Transverse colon (tissue), 4 donors: Measurements from ENCODE around the gene SLC26A8. TPM values are rescaled to one million over a fixed set of nuclear protein-coding genes. Genes with fewer than 3 reads are reported as not detected.

Experiments
- DNase-seq: peaks from one replicate; pipeline ENCODE4 v3.0.0-alpha.2; 2019
- H3K27ac ChIP-seq, 4 donors: fragments of 200-600 bp; sonication (generic); 2 replicates each; pipeline ENCODE4 v1.5.1; 2016 to 2018; ENCODE audit warnings: inconsistent platforms in 4 of 4
- H3K27me3 ChIP-seq: fragments of 200-600 bp; sonication (generic); 2 replicates; pipeline ENCODE4 v1.5.1; 2017; ENCODE audit warnings: inconsistent platforms
- H3K36me3 ChIP-seq, 4 donors: fragments of 200-600 bp; sonication (generic); 2 replicates each; pipeline ENCODE4 v1.5.1; 2017 to 2019; ENCODE audit warnings: inconsistent platforms in 4 of 4
- H3K4me1 ChIP-seq, 4 donors: fragments of 200-600 bp; sonication (generic); 2 replicates each; pipeline ENCODE4 v1.5.1; 2017 to 2020; ENCODE audit warnings: inconsistent platforms in 4 of 4
- H3K4me3 ChIP-seq, 4 donors: fragments of 200-600 bp; sonication (generic); 1 replicate in 1 of 4; 2 replicates in 3 of 4; pipeline versions ENCODE4 v1.5.1 to v1.6.1; 2017 to 2019; ENCODE audit warnings: inconsistent platforms in 4 of 4
- H3K9me3 ChIP-seq, 2 donors: fragments of 200-600 bp; sonication (generic); 2 replicates each; pipeline ENCODE4 v1.5.1; 2017 to 2019; ENCODE audit warnings: inconsistent platforms in 2 of 2
- EP300 ChIP-seq: sonication (generic); formaldehyde crosslinking; IDR thresholded peaks from one replicate; pipeline ENCODE4 v1.6.1; 2017; ENCODE audit warnings: antibody characterized with exemption, low read depth
- POLR2A ChIP-seq: fragments of 450-650 bp; IDR thresholded peaks from one replicate; pipeline ENCODE4 v1.6.1; 2016; ENCODE audit warnings: antibody characterized with exemption, mild to moderate bottlenecking, moderate library complexity
- POLR2AphosphoS5 ChIP-seq, 3 donors: sonication (generic); formaldehyde crosslinking; IDR thresholded peaks; one replicate each; pipeline ENCODE4 v1.6.1; 2016; ENCODE audit warnings: antibody characterized with exemption in 3 of 3
- WGBS, 2 donors: methylation state at CpG; one replicate each; pipeline ENCODE4 v1.1.5; 2018; ENCODE audit warnings: low coverage in 1 of 2; 5-methylcytosine and 5-hydroxymethylcytosine counted together
- in situ Hi-C, 4 donors: fragments of 200-750 bp; cut with MboI; loops; one replicate each; pipeline versions ENCODE4 v1.15.0 to v1.15.1; 2017; ENCODE audit warnings: low sequenced_read_pairs in 3 of 4, low pct_ligation_motif_present in 1 of 4, low pct_unique_long_range_greater_than_20kb in 1 of 4
- intact Hi-C: fragments of 100-400 bp; cut with DNase I; formaldehyde crosslinking; loops from one replicate; pipeline ENCODE4 v1.15.1; 2023; ENCODE audit warnings: low total_unique reads
- total RNA-seq, 4 donors: library from RNA; depleted of rRNA; stranded (reverse); fragments of >200 nt; gene quantifications; one replicate each; pipeline ENCODE4 v1.1.0, GENCODE V29; 2016
- TF ChIP-seq, protein P1 (sequence below), 5 experiments: fragments of 200-600 bp in 3 of 5; fragments of 450-650 bp in 2 of 5; sonication (generic) in 3 of 5; IDR thresholded peaks; 1 replicate in 2 of 5; 2 replicates in 3 of 5; pipeline ENCODE4 v1.5.1; 2016 to 2017; ENCODE audit warnings: antibody characterized with exemption in 5 of 5, inconsistent platforms in 3 of 5, mild to moderate bottlenecking in 2 of 5, moderate library complexity in 1 of 5

The SLC26A8 gene
- total RNA-seq, 4 donors from 2014 or later: 1.1 to 2.6 TPM; not detected in 2

- peaks cover 0 to 12% (median 3%) of the 10 kb centered on the region in 4 donors for H3K4me1 ChIP-seq
- no peaks in the 10 kb centered on the region for H3K9me3 ChIP-seq
- in situ Hi-C loops: no loop called here
- WGBS, 2 donors: 97 to 100% methylated on average over 3 to 30 of the region's 30 CpGs
- no peak for TF ChIP-seq POLR2AphosphoS5 (IDR thresholded peaks at IDR 0.05)
- TF ChIP-seq, protein P1, sequence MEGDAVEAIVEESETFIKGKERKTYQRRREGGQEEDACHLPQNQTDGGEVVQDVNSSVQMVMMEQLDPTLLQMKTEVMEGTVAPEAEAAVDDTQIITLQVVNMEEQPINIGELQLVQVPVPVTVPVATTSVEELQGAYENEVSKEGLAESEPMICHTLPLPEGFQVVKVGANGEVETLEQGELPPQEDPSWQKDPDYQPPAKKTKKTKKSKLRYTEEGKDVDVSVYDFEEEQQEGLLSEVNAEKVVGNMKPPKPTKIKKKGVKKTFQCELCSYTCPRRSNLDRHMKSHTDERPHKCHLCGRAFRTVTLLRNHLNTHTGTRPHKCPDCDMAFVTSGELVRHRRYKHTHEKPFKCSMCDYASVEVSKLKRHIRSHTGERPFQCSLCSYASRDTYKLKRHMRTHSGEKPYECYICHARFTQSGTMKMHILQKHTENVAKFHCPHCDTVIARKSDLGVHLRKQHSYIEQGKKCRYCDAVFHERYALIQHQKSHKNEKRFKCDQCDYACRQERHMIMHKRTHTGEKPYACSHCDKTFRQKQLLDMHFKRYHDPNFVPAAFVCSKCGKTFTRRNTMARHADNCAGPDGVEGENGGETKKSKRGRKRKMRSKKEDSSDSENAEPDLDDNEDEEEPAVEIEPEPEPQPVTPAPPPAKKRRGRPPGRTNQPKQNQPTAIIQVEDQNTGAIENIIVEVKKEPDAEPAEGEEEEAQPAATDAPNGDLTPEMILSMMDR (IDR thresholded peaks at IDR 0.05): no peak
- H3K27me3 ChIP-seq: no peaks in the 10 kb centered on the region
- no peak for DNase-seq
- intact Hi-C loops: no loop called here
- H3K4me3 ChIP-seq: no peak overlapping the region
- no peaks in the 10 kb centered on the region for H3K36me3 ChIP-seq
- no peak overlapping the region for H3K27ac ChIP-seq
Measured at GRCh38 chr6:35931120-35931561, 93.3 kb downstream of the SLC26A8 start.

DNA sequence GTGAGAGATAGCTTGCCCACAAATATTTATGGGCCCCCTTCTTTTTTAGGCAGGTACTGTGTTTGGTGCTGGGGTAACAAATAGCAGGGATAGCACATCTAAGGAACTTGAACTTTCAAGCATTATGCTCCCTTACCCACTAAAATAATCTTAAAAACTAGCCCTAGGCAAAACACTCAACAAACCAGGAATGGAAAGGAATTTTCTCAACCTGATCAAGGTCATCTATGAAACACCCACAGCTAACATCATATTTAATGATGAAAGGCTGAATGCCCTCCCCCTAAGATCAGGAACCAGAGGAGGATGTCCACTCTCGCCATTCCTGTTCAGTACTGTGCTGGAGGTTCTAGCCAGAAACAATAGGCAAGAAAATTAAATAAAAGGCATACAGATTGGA is 94.8 kb downstream of the SLC26A8 start:
- Histone ChIP-seq H3K9me3 (no peaks in the 10 kb centered on the region), H3K4me3 (no peak overlapping the region), H3K27me3 (no peaks in the 10 kb centered on the region), H3K4me1 (peaks cover 0 to 17% (median 4%) of the 10 kb centered on the region in 4 donors), H3K27ac (no peak overlapping the region), H3K36me3 (no peaks in the 10 kb centered on the region)
- intact Hi-C loops (no loop called here), in situ Hi-C loops (no loop called here)
- no peak for DNase-seq
- WGBS, 2 donors: 100% methylated on average over 1 of the region's 1 CpG
- TF ChIP-seq POLR2AphosphoS5 (IDR thresholded peaks at IDR 0.05) (no peak), POLR2A (no peak), EP300 (no peak)
- TF ChIP-seq, protein P1 (IDR thresholded peaks at IDR 0.05): no peak

DNA sequence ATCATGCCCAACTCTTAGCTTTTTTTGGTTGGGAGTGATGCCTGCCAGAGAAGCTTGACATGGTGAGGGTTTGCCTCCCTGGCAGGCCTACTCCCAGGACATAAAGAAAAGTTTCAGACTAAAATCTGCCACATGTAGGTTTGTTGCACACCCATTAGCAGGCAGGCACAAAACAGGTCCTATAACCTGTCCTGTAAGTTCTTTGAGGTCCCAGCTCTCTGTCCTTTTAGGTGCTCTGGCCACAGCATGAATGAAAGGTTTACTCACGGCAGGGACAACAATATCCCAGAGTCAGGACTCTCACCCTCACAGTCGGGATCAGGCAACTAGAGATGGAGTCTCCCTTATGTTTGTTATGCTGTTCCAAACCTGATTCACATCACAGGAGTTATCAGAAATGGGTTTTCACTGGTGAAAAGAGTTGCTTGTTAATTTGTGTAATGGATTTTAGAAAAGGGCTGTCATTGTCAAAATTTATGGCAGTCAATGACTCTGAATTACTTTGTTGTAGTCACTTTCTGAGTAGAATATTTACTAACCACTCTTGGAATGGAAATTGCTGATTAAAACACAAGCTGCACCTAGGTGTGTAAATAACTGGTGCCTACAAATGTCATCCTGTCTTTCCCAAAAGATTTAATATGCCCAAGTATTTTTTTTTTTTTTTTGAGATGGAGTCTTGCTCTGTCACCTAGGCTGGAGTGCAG is 97.8 kb downstream of the SLC26A8 start:
- in situ Hi-C loops (no loop called here), intact Hi-C loops (no loop called here)
- Histone ChIP-seq H3K4me3 (no peak overlapping the region), H3K9me3 (no peaks in the 10 kb centered on the region), H3K27me3 (no peaks in the 10 kb centered on the region), H3K36me3 (no peaks in the 10 kb centered on the region), H3K4me1 (peaks cover 0 to 28% (median 15%) of the 10 kb centered on the region in 4 donors), H3K27ac (peak overlapping the region; percentile 19 to 64 (median 38))
- no peak for DNase-seq
- 64 to 80% methylated on average over 1 to 2 of the region's 2 CpGs for WGBS, 2 donors
- TF ChIP-seq EP300: no peak
- no peak for TF ChIP-seq POLR2A
- no peak for TF ChIP-seq POLR2AphosphoS5 (IDR thresholded peaks at IDR 0.05)
- TF ChIP-seq, protein P1 (IDR thresholded peaks at IDR 0.05): no peak

GRCh38 chr6:35925961-35926360 is 98.5 kb downstream of the SLC26A8 start:
- H3K4me3 ChIP-seq: no peak overlapping the region
- WGBS, 2 donors: 60 to 63% methylated on average over 2 to 3 of the region's 3 CpGs
- no peak for DNase-seq
- H3K9me3 ChIP-seq: no peaks in the 10 kb centered on the region
- intact Hi-C loops (no loop called here), in situ Hi-C loops (no loop called here)
- no peaks in the 10 kb centered on the region for H3K27me3 ChIP-seq
- H3K27ac ChIP-seq: peak overlapping the region; percentile 19 to 64 (median 38)
- H3K4me1 ChIP-seq: peaks cover 0 to 34% (median 19%) of the 10 kb centered on the region in 4 donors
- TF ChIP-seq EP300 (no peak), POLR2A (no peak)
- H3K36me3 ChIP-seq: no peaks in the 10 kb centered on the region

DNA sequence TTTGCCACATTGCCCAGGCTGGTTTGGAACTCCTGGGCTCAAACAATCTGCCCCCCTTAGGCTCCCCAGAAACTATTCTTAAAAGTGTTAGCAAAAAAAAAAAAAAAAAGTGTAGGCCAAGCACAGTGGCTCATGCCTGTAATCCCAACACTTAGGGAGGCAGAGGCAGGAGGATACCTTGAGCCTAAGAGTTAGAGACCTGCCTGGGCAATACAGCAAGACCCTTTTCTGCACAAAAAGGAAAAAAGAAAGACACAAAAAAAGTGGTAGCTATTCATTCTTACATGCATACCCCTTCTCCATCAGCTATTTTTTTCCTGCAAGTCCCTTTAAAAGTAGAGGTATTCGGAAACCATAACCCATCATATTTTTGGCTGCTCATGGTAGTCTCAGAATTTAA is 100.3 kb downstream of the SLC26A8 start:
- no peak overlapping the region for H3K27ac ChIP-seq
- H3K4me3 ChIP-seq: no peak overlapping the region
- TF ChIP-seq POLR2AphosphoS5 (IDR thresholded peaks at IDR 0.05) (no peak), POLR2A (no peak), EP300 (no peak)
- TF ChIP-seq, protein P1 (IDR thresholded peaks at IDR 0.05): no peak
- in situ Hi-C loops (no loop called here), intact Hi-C loops (no loop called here)
- H3K9me3 ChIP-seq: no peaks in the 10 kb centered on the region
- no peaks in the 10 kb centered on the region for H3K36me3 ChIP-seq
- WGBS, 2 donors: 97 to 100% methylated on average over 1 of the region's 1 CpG
- DNase-seq: no peak
- H3K4me1 ChIP-seq: peaks cover 0 to 38% (median 23%) of the 10 kb centered on the region in 4 donors
- H3K27me3 ChIP-seq: no peaks in the 10 kb centered on the region
